ENCODE results near the gene RHOH.

DNA sequence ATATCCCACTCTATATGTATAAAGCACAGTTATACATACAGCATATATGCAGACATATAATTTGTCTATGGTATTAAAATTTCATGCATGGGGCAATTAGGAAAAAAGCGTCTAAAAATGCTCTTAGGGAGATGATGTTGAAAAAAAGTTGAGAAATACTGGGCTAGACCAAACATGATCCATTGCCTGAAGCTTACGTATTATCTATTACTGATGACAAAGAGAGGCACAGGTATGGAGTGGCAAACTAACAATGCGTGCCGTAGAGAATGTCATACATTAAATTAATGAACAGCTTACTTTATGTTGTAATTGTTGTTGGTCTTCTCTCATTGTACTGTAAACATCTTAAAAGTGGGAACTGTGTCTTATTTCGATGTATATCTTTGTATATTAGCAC, 13.9 kb downstream of the RHOH start:
- TF ChIP-seq EZH2 (IDR thresholded peaks at IDR 0.05; ENCODE audit: borderline replicate concordance, low read length): no peak
- TF ChIP-seq, protein P1, sequence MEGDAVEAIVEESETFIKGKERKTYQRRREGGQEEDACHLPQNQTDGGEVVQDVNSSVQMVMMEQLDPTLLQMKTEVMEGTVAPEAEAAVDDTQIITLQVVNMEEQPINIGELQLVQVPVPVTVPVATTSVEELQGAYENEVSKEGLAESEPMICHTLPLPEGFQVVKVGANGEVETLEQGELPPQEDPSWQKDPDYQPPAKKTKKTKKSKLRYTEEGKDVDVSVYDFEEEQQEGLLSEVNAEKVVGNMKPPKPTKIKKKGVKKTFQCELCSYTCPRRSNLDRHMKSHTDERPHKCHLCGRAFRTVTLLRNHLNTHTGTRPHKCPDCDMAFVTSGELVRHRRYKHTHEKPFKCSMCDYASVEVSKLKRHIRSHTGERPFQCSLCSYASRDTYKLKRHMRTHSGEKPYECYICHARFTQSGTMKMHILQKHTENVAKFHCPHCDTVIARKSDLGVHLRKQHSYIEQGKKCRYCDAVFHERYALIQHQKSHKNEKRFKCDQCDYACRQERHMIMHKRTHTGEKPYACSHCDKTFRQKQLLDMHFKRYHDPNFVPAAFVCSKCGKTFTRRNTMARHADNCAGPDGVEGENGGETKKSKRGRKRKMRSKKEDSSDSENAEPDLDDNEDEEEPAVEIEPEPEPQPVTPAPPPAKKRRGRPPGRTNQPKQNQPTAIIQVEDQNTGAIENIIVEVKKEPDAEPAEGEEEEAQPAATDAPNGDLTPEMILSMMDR (IDR thresholded peaks at IDR 0.05; ENCODE audit: low read length): no peak
